Thyroid gland (tissue), 4 donors: ENCODE data around the gene SEMA4G. TPM values are rescaled to one million over a fixed set of nuclear protein-coding genes. Genes with fewer than 3 reads are reported as not detected.

Experiments used
- DNase-seq, 2 donors: peaks; one replicate each; pipeline ENCODE4 v3.0.0-alpha.2; 2019
- H3K27ac ChIP-seq, 3 donors: fragments of 200-600 bp; sonication (generic); 1 replicate in 2 of 3; 2 replicates in 1 of 3; pipeline ENCODE4 v1.5.1; 2016 to 2019; ENCODE audit warnings: mild to moderate bottlenecking in 1 of 3, moderate library complexity in 1 of 3
- H3K27me3 ChIP-seq: fragments of 200-600 bp; sonication (generic); one replicate; pipeline ENCODE4 v1.5.1; 2019
- H3K36me3 ChIP-seq, 2 donors: fragments of 200-600 bp; sonication (generic); one replicate each; pipeline ENCODE4 v1.5.1; 2016 to 2019
- H3K4me1 ChIP-seq, 2 donors: fragments of 200-600 bp; sonication (generic); one replicate each; pipeline ENCODE4 v1.5.1; 2017 to 2019
- H3K4me3 ChIP-seq, 3 donors: fragments of 200-600 bp; sonication (generic); replicated peaks in 1 of 3; 1 replicate in 2 of 3; 2 replicates in 1 of 3; pipeline ENCODE4 v1.5.1; 2016; ENCODE audit warnings: mild to moderate bottlenecking in 1 of 3
- H3K9me3 ChIP-seq: fragments of 200-600 bp; sonication (generic); one replicate; pipeline ENCODE4 v1.5.1; 2017
- CTCF ChIP-seq, 6 experiments: fragments of 200-600 bp in 3 of 6; fragments of 450-650 bp in 3 of 6; sonication (generic) in 3 of 6; IDR thresholded peaks; one replicate each; pipeline ENCODE4 v1.5.1; 2016 to 2019; ENCODE audit warnings: antibody characterized with exemption in 6 of 6, mild to moderate bottlenecking in 2 of 6, inconsistent platforms in 1 of 6, moderate library complexity in 1 of 6
- POLR2A ChIP-seq, 2 donors: fragments of 450-650 bp; IDR thresholded peaks; one replicate each; pipeline ENCODE4 v1.6.1; 2017; ENCODE audit warnings: antibody characterized with exemption in 2 of 2, mild to moderate bottlenecking in 2 of 2, moderate library complexity in 1 of 2
- WGBS, 2 donors: methylation state at CpG; one replicate each; pipeline ENCODE4 v1.1.5; 2017; 5-methylcytosine and 5-hydroxymethylcytosine counted together
- intact Hi-C: fragments of 100-400 bp; cut with DNase I; formaldehyde crosslinking; loops from one replicate; pipeline ENCODE4 v1.15.1; 2023
- total RNA-seq, 4 donors: library from RNA; depleted of rRNA; stranded (reverse); fragments of >200 nt; gene quantifications; one replicate each; pipeline ENCODE4 v1.2.3, GENCODE V29; 2016

SEMA4G gene
- total RNA-seq, 4 donors from 2014 or later: 8.7 to 13.3 (median 9.8) TPM

GRCh38 chr10:100930368-100930767 lies 38.9 kb upstream of the SEMA4G start:
- Histone ChIP-seq H3K4me3 (no peak overlapping the region), H3K36me3 (peaks cover 55 to 58% of the 10 kb centered on the region in 2 donors), H3K27ac (no peak overlapping the region), H3K9me3 (no peaks in the 10 kb centered on the region), H3K27me3 (no peaks in the 10 kb centered on the region), H3K4me1 (no peaks in the 10 kb centered on the region)
- DNase-seq: no peak
- intact Hi-C loops: no loop called here
- TF ChIP-seq POLR2A (IDR thresholded peaks at IDR 0.05): no peak
- TF ChIP-seq CTCF (IDR thresholded peaks at IDR 0.05): no peak

GRCh38 chr10:100934084-100934659 lies 35.1 kb upstream of the SEMA4G start:
- 95 to 96% methylated on average over 3 of the region's 3 CpGs for WGBS, 2 donors
- H3K4me3 ChIP-seq: no peak overlapping the region
- no peaks in the 10 kb centered on the region for H3K9me3 ChIP-seq
- peaks cover 58% of the 10 kb centered on the region in 2 donors for H3K36me3 ChIP-seq
- H3K27me3 ChIP-seq: no peaks in the 10 kb centered on the region
- TF ChIP-seq CTCF (IDR thresholded peaks at IDR 0.05): peak in 2 of 6 experiments; percentile 14 to 35
- TF ChIP-seq POLR2A (IDR thresholded peaks at IDR 0.05): no peak
- H3K4me1 ChIP-seq: no peaks in the 10 kb centered on the region
- H3K27ac ChIP-seq: no peak overlapping the region
- DNase-seq: no peak
- intact Hi-C loops: no loop called here

GRCh38 chr10:100939763-100940344 lies 29.4 kb upstream of the SEMA4G start:
- TF ChIP-seq POLR2A (IDR thresholded peaks at IDR 0.05) (no peak), CTCF (IDR thresholded peaks at IDR 0.05) (no peak)
- intact Hi-C loops: no loop called here
- H3K9me3 ChIP-seq: no peaks in the 10 kb centered on the region
- H3K27me3 ChIP-seq: no peaks in the 10 kb centered on the region
- no peak overlapping the region for H3K27ac ChIP-seq
- no peak overlapping the region for H3K4me3 ChIP-seq
- DNase-seq: no peak
- H3K36me3 ChIP-seq: peaks cover 30 to 58% of the 10 kb centered on the region in 2 donors
- H3K4me1 ChIP-seq: no peaks in the 10 kb centered on the region

GRCh38 chr10:100942229-100942628 lies 27.1 kb upstream of the SEMA4G start:
- peaks cover 45 to 68% of the 10 kb centered on the region in 2 donors for H3K36me3 ChIP-seq

More at GRCh38 chr10:100942229-100942628, 27.1 kb upstream of the SEMA4G start:
- no peak for DNase-seq
- Histone ChIP-seq H3K4me1 (no peaks in the 10 kb centered on the region), H3K27me3 (no peaks in the 10 kb centered on the region), H3K4me3 (no peak overlapping the region), H3K27ac (no peak overlapping the region), H3K9me3 (no peaks in the 10 kb centered on the region)
- no peak for TF ChIP-seq POLR2A (IDR thresholded peaks at IDR 0.05)
- TF ChIP-seq CTCF (IDR thresholded peaks at IDR 0.05): no peak
- 96 to 100% methylated on average over 3 of the region's 3 CpGs for WGBS, 2 donors
- intact Hi-C loops: no loop called here
